ENCODE measurements around the gene CD209. TPM values are rescaled to one million over a fixed set of nuclear protein-coding genes. Genes with fewer than 3 reads are reported as not detected.

CD209 gene
- total RNA-seq, 1 experiment from 2014 or later = not detected

GRCh38 chr19:7784856-7785255 lies 37.5 kb upstream of the CD209 start:
- intact Hi-C loops (cut with micrococcal nuclease) = no loop called here
- no peak overlapping the region for H3K27ac ChIP-seq (ENCODE audit: low read length)
- no peaks in the 10 kb centered on the region for H3F3A ChIP-seq (ENCODE audit: low read length, unreplicated experiment)
- no peaks in the 10 kb centered on the region for H3K79me2 ChIP-seq (ENCODE audit: low read length)
- H3K9me3 ChIP-seq (ENCODE audit: low read length) = no peaks in the 10 kb centered on the region
- no peak for ATAC-seq
- no peaks in the 10 kb centered on the region for H3K9me2 ChIP-seq (replicated peaks; ENCODE audit: low read length)
- ChIA-PET POLR2A (ENCODE audit: unreplicated experiment) (interaction anchor here (0.7 kb wide), 1 partner anchor 186 kb away, joined by 4 read pairs; no protein-coding TSS in a partner anchor), CTCF (no interaction called here)
- no peaks in the 10 kb centered on the region for H3K36me3 ChIP-seq (ENCODE audit: low read depth, low read length)
- no TSS peak for BruUV-seq (replicated peaks)
- no peak overlapping the region for H2AFZ ChIP-seq (ENCODE audit: low read length)
- H3K27me3 ChIP-seq (ENCODE audit: low read length) = peaks cover 21% of the 10 kb centered on the region; the same call in 1 of the 2 replicates
- no peaks in the 10 kb centered on the region for H4K20me1 ChIP-seq (ENCODE audit: low read length)
- no peak overlapping the region for H3K4me3 ChIP-seq (ENCODE audit: low read length)
- H3K4me2 ChIP-seq (ENCODE audit: low read length) = no peak overlapping the region; the same call in 1 of the 2 replicates
- no peak for DNase-seq
- H3K4me1 ChIP-seq (ENCODE audit: insufficient read depth, low read length) = peaks cover 10% of the 10 kb centered on the region
- TF ChIP-seq EZH2phosphoT487 (IDR thresholded peaks at IDR 0.05; ENCODE audit: borderline replicate concordance, low read length) = no peak
- TF ChIP-seq EZH2 (IDR thresholded peaks at IDR 0.05; ENCODE audit: low read length, unreplicated experiment) = no peak
- no peak for TF ChIP-seq CTCF (conservative IDR thresholded peaks at IDR 0.05; ENCODE audit: low read depth, low read length)
- H3K9ac ChIP-seq (ENCODE audit: low read length) = no peak overlapping the region

- no TSS peak for BruUV-seq (replicated peaks)
- no peaks in the 10 kb centered on the region for H3K9me2 ChIP-seq (replicated peaks; ENCODE audit: low read length)
- ATAC-seq (peak; percentile 73), DNase-seq (peak; percentile 97)
- no peak overlapping the region for H3K27ac ChIP-seq (ENCODE audit: low read length)
- intact Hi-C loops (cut with micrococcal nuclease) = no loop called here
- no peaks in the 10 kb centered on the region for H3K79me2 ChIP-seq (ENCODE audit: low read length)
- H2AFZ ChIP-seq (ENCODE audit: low read length) = no peak overlapping the region
- H3K4me2 ChIP-seq (ENCODE audit: low read length) = peak overlapping the region; percentile 34
- peaks cover 22% of the 10 kb centered on the region; the same call in 1 of the 2 replicates for H3K27me3 ChIP-seq (ENCODE audit: low read length)
- H4K20me1 ChIP-seq (ENCODE audit: low read length) = no peaks in the 10 kb centered on the region
- no peak overlapping the region for H3K4me3 ChIP-seq (ENCODE audit: low read length)
- H3K4me1 ChIP-seq (ENCODE audit: insufficient read depth, low read length) = peaks cover 10% of the 10 kb centered on the region
- ChIA-PET CTCF (no interaction called here), POLR2A (ENCODE audit: unreplicated experiment) (no interaction called here)
- no peaks in the 10 kb centered on the region for H3F3A ChIP-seq (ENCODE audit: low read length, unreplicated experiment)
- no peak overlapping the region for H3K9ac ChIP-seq (ENCODE audit: low read length)
- no peaks in the 10 kb centered on the region for H3K9me3 ChIP-seq (ENCODE audit: low read length)
- H3K36me3 ChIP-seq (ENCODE audit: low read depth, low read length) = no peaks in the 10 kb centered on the region
- TF ChIP-seq EZH2 (IDR thresholded peaks at IDR 0.05; ENCODE audit: low read length, unreplicated experiment) (no peak), EZH2phosphoT487 (IDR thresholded peaks at IDR 0.05; ENCODE audit: borderline replicate concordance, low read length) (no peak), CTCF (conservative IDR thresholded peaks at IDR 0.05; ENCODE audit: low read depth, low read length) (no peak)
These were observed 36.7 kb upstream of the CD209 start for GRCh38 chr19:7783991-7784423.

- Histone ChIP-seq H3K4me3 (ENCODE audit: low read length) (peak overlapping the region; percentile 28; the same call in 1 of the 2 replicates), H3K9me2 (replicated peaks; ENCODE audit: low read length) (no peaks in the 10 kb centered on the region), H3K9ac (ENCODE audit: low read length) (no peak overlapping the region), H3K9me3 (ENCODE audit: low read length) (no peaks in the 10 kb centered on the region), H3K4me1 (ENCODE audit: insufficient read depth, low read length) (peaks cover 10% of the 10 kb centered on the region), H4K20me1 (ENCODE audit: low read length) (no peaks in the 10 kb centered on the region), H3K27ac (ENCODE audit: low read length) (no peak overlapping the region), H3K27me3 (ENCODE audit: low read length) (peaks cover 35% of the 10 kb centered on the region), H2AFZ (ENCODE audit: low read length) (peak overlapping the region; percentile 59; the same call in 1 of the 2 replicates), H3F3A (ENCODE audit: low read length, unreplicated experiment) (peaks cover 3% of the 10 kb centered on the region), H3K79me2 (ENCODE audit: low read length) (no peaks in the 10 kb centered on the region), H3K36me3 (ENCODE audit: low read depth, low read length) (no peaks in the 10 kb centered on the region), H3K4me2 (ENCODE audit: low read length) (peak overlapping the region; percentile 58)
- ATAC-seq (peak; percentile 59), DNase-seq (peak; percentile 53)
- CTCF ChIA-PET = interaction anchor here (0.7 to 1.1 kb wide), 3 partner anchors 19 to 71 kb away, joined by 4 to 10 read pairs (median 7); no protein-coding TSS in a partner anchor
- POLR2A ChIA-PET (ENCODE audit: unreplicated experiment) = no interaction called here
- BruUV-seq (replicated peaks) = no TSS peak
- TF ChIP-seq CTCF (conservative IDR thresholded peaks at IDR 0.05; ENCODE audit: low read depth, low read length) (peak; percentile 44), EZH2 (IDR thresholded peaks at IDR 0.05; ENCODE audit: low read length, unreplicated experiment) (no peak)
- intact Hi-C loops (cut with micrococcal nuclease) = loop anchor here (1.0 kb wide), 1 partner anchor 18 kb away; no protein-coding TSS in a partner anchor
These were observed 33.8 kb upstream of the CD209 start for GRCh38 chr19:7781157-7781556.
